Small intestine (tissue), 7 donors: Measurements from ENCODE around the gene TTC7B. TPM values are rescaled to one million over a fixed set of nuclear protein-coding genes. Genes with fewer than 3 reads are reported as not detected.

Experiments used
- DNase-seq, 2 donors: peaks; one replicate each; pipeline versions ENCODE4 v3.0.0 to v3.0.0-alpha.2; 2013
- FAIRE-seq: peaks from 2 replicates; lab custom pipeline; 2012; peaks lifted over from hg19 to GRCh38; lab: Jason Lieb, UNC
- H3K27ac ChIP-seq, 3 donors: one replicate each; pipeline ENCODE4 v1.5.1; 2013; ENCODE audit warnings: low read length in 2 of 3, mild to moderate bottlenecking in 2 of 3, control low read depth in 1 of 3, inconsistent platforms in 1 of 3, low read depth in 1 of 3, moderate library complexity in 1 of 3
- H3K27me3 ChIP-seq, 3 donors: one replicate each; pipeline ENCODE4 v1.6.1; 2013; ENCODE audit warnings: low read length in 3 of 3, inconsistent platforms in 1 of 3; ENCODE audit not compliant: control insufficient read depth in 3 of 3, insufficient read depth in 3 of 3
- H3K36me3 ChIP-seq, 3 donors: one replicate each; pipeline ENCODE4 v1.6.1; 2013; ENCODE audit warnings: low read length in 3 of 3, inconsistent platforms in 1 of 3, low read depth in 1 of 3, mild to moderate bottlenecking in 1 of 3, moderate library complexity in 1 of 3; ENCODE audit not compliant: control insufficient read depth in 3 of 3, insufficient read depth in 2 of 3
- H3K4me1 ChIP-seq, 3 donors: one replicate each; pipeline ENCODE4 v1.6.1; 2013; ENCODE audit warnings: low read length in 2 of 3, inconsistent platforms in 1 of 3, low read depth in 1 of 3, mild to moderate bottlenecking in 1 of 3, moderate library complexity in 1 of 3; ENCODE audit not compliant: control insufficient read depth in 3 of 3, insufficient read depth in 2 of 3
- H3K4me3 ChIP-seq, 3 donors: one replicate each; pipeline ENCODE4 v1.5.1; 2013; ENCODE audit warnings: low read length in 3 of 3, control low read depth in 1 of 3, inconsistent platforms in 1 of 3, low read depth in 1 of 3, mild to moderate bottlenecking in 1 of 3, moderate library complexity in 1 of 3
- H3K9me3 ChIP-seq, 2 donors: one replicate each; pipeline ENCODE4 v1.6.1; 2013; ENCODE audit warnings: low read depth in 1 of 2, low read length in 1 of 2; ENCODE audit not compliant: control insufficient read depth in 2 of 2, insufficient read depth in 1 of 2
- WGBS, 3 donors: extraction: QIAGEN DNeasy Blood & Tissue Kit; methylation state at CpG; one replicate each; pipeline ENCODE4 v1.1.7; 2013; 5-methylcytosine and 5-hydroxymethylcytosine counted together
- polyA plus RNA-seq, 4 donors: library from polyadenylated mRNA; stranded (reverse) in 3 of 4; unstranded in 1 of 4; fragments of 200-250 nt in 3 of 4; fragments of 120-200 nt in 1 of 4; gene quantifications; one replicate each; pipeline versions ENCODE4 v1.2.1 to v1.2.3, GENCODE V29; 2013
- donor health status: healthy with polysubstance abuse.
- donor health status: control.
- donor health status: control.
- donor health status: Bipolar disorder and iron deficiency.
- donor health status: healthy.

TTC7B gene
- polyA plus RNA-seq, 4 donors: 2.9 to 8.8 (median 4.3) TPM

DNA sequence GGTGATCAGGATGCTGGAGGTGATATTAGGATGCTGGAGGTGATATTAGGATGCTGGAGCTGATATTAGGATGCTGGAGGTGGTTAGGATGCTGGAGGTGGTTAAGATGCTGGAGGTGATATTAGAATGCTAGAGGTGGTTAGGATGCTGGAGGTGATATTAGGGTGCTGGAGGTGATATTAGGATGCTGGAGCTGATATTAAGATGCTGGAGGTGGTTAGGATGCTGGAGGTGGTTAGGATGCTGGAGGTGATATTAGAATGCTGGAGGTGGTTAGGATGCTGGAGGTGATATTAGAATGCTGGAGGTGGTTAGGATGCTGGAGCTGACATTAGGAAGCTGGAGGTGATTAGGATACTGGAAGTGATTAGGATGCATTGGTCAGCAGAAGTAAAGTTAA is 318.0 kb downstream of the TTC7B start:
- Histone ChIP-seq H3K9me3 (peaks cover 0 to 3% of the 10 kb centered on the region in 2 donors), H3K36me3 (no peaks in the 10 kb centered on the region), H3K27ac (no peak overlapping the region), H3K4me3 (no peak overlapping the region), H3K27me3 (no peaks in the 10 kb centered on the region), H3K4me1 (peaks cover 0 to 8% (median 0%) of the 10 kb centered on the region in 3 donors)
- FAIRE-seq (no peak), DNase-seq (no peak)

DNA sequence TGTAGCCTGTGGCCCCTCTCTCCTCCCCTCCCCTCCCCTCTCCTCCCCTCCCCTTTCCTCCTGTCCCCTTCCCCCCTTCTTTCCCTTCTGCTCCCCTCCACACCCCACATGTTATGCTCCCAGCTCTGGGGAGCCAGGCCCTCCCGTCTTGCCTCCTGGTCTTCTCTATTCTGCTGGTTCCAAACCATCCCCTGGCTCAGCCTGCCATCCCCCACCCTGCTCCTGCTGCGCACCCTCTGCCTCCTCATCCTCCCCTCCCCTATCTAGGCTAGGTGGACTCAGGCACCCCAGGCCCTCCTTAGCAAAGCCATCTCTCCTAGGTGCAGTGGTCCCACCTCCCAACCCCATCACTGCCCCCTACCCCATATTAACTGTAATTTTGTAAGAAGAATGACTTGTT is 319.9 kb downstream of the TTC7B start:
- no peak for FAIRE-seq
- Histone ChIP-seq H3K27me3 (no peaks in the 10 kb centered on the region), H3K27ac (no peak overlapping the region), H3K36me3 (no peaks in the 10 kb centered on the region), H3K4me3 (no peak overlapping the region), H3K4me1 (peaks cover 0 to 6% (median under 1%) of the 10 kb centered on the region in 3 donors), H3K9me3 (peaks cover 0 to 3% of the 10 kb centered on the region in 2 donors)
- 61 to 72% (median 71%) methylated on average over 2 of the region's 2 CpGs for WGBS, 3 donors
- no peak for DNase-seq

DNA sequence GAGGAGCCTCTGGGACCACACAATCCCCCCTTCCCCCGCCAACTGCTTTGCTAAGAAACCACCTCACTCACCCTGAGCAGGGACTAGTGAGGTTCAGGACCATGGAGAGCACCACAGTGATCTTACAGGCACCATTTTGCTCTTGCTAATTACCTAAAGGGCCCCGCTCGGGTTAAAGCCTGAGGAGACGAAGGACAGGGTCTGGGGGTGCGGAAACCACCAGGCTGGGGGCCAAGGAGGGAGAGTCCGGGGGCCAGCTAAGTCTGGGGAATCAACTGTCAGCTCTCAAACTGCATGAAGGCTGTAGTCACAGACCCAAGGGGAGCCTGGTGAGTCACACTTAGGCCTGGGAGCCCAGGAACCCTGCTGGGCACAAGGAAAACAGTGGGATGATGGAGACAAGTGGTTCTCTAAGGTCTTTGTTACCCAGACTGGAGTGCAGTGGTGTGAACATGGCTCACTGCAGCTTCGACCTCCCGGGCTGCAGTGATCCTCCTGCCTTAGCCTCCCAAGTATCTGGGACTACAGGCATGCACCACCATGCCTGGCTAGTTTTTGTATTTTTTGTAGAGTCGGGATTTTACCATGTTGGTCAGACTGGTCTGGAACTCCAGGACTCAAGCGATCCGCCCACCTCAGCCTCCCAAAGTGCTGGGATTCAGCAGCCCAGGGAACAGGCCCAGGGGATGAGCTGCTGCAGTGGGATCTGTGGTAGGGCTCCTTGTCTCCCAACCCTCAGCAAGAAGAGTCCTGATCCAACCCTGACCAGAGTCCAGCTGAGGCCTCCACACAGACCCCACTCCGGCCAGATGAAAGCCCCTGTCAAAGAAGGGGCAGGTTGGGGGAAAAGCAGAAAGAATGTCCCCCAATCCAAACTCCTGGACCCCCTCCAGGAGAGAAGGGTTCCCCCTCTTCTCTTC is 320.6 kb downstream of the TTC7B start:
- DNase-seq (peak; percentile 59 to 84), FAIRE-seq (no peak)
- no peak overlapping the region for H3K27ac ChIP-seq
- H3K4me3 ChIP-seq: no peak overlapping the region
- H3K36me3 ChIP-seq: no peaks in the 10 kb centered on the region
- H3K4me1 ChIP-seq: peaks cover 0 to 6% (median 3%) of the 10 kb centered on the region in 3 donors
- H3K9me3 ChIP-seq: peaks cover 0 to 3% of the 10 kb centered on the region in 2 donors
- 51 to 56% (median 53%) methylated on average over 12 of the region's 12 CpGs for WGBS, 3 donors
- no peaks in the 10 kb centered on the region for H3K27me3 ChIP-seq

DNA sequence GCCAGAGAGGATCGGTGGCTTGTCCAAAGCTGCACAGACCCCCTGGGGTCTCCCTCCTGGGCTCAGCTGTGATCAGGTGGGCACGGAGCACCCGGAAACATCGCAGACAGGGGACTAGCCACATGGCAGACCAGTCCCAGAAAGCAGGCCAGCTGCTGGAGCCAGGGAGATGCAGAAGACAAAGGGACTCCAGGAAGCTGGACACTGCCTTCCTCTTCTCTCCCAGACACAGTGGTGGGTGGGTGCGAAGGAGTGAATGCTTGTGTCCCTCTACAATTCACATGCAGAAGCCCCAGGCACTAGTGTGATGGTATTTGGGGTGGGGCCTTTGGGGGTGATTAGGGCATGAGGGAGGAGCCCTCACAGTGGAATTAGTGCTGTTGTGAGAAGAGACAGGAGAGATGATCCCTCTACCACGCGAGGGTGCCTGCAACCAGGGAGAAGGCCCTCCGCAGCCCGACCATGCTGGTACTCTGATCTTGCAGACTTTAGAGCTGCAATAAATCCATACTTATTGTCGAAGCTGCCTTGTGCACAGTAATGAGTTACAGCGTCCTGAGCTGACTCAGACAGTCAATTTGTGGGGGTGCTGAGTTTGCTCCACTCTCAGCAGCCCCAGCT is 324.2 kb downstream of the TTC7B start:
- no peaks in the 10 kb centered on the region for H3K36me3 ChIP-seq
- DNase-seq: no peak
- peaks cover 0 to 3% of the 10 kb centered on the region in 2 donors for H3K9me3 ChIP-seq
- H3K4me1 ChIP-seq: peaks cover 0 to 6% (median 3%) of the 10 kb centered on the region in 3 donors
- no peaks in the 10 kb centered on the region for H3K27me3 ChIP-seq
- H3K27ac ChIP-seq: no peak overlapping the region
- no peak for FAIRE-seq
- WGBS, 3 donors: 66 to 76% (median 69%) methylated on average over 11 of the region's 11 CpGs
- H3K4me3 ChIP-seq: no peak overlapping the region

DNA sequence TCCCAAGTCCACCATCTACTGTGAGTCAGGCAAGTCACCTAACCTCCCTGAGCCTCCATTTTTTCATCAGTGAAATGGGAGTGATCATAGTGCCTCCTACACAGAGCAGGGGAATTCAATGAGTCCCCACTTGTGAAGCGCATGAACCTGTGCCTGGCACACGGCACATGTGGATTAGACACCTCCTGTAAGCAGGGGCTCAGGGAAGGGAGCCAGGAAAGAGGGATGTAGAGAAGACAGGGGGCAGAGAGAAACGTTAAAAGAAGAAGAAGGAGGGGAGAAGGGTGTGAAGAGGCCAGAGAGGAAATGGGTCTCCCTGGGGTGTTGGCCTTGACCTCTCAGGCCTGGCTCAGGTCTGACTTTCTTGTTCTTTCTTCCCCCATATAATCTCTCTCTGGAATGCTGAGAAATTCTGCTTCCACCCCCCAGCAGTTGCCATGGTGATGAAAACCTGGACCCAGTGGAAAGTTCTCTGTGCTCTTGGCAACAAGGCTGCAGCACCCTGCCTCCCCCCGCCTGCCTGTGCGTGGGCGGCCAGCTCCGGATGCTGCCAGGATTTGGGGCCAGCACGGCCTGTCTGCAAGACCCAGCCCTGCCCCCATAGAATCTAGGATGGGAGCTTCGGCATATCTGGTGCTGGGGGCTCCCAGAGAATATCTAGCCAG is 324.9 kb downstream of the TTC7B start:
- H3K4me1 ChIP-seq: peaks cover 0 to 6% (median 3%) of the 10 kb centered on the region in 3 donors
- WGBS, 3 donors: 57 to 70% (median 69%) methylated on average over 9 of the region's 9 CpGs
- no peak overlapping the region for H3K27ac ChIP-seq
- no peak overlapping the region for H3K4me3 ChIP-seq
- DNase-seq (peak in 1 of 2 donors; percentile 27), FAIRE-seq (no peak)
- H3K36me3 ChIP-seq: no peaks in the 10 kb centered on the region
- no peaks in the 10 kb centered on the region for H3K27me3 ChIP-seq
- H3K9me3 ChIP-seq: peaks cover 0 to 3% of the 10 kb centered on the region in 2 donors

DNA sequence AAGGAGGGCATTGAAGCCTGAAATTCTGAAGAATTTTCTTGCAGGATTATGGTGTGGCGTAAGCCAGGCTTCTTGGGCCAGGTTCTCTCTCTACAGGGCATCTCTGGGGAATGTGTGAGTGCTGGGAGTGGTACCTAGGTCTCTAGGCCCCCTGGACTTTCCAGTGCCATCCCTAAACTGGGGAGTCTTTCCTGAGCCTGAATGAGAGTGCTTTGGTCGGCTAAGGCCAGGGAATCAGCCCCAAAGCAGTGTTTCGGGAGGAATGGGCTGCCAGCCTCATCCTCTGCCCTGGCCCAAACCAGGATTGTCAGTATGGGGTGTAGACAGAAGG is 325.5 kb downstream of the TTC7B start:
- Histone ChIP-seq H3K4me3 (no peak overlapping the region), H3K4me1 (peaks cover 0 to 6% (median 3%) of the 10 kb centered on the region in 3 donors), H3K9me3 (peaks cover 0 to 3% of the 10 kb centered on the region in 2 donors), H3K27ac (no peak overlapping the region), H3K27me3 (no peaks in the 10 kb centered on the region), H3K36me3 (no peaks in the 10 kb centered on the region)
- no peak for DNase-seq
- FAIRE-seq: no peak
- 75 to 86% (median 82%) methylated on average over 3 of the region's 3 CpGs for WGBS, 3 donors

DNA sequence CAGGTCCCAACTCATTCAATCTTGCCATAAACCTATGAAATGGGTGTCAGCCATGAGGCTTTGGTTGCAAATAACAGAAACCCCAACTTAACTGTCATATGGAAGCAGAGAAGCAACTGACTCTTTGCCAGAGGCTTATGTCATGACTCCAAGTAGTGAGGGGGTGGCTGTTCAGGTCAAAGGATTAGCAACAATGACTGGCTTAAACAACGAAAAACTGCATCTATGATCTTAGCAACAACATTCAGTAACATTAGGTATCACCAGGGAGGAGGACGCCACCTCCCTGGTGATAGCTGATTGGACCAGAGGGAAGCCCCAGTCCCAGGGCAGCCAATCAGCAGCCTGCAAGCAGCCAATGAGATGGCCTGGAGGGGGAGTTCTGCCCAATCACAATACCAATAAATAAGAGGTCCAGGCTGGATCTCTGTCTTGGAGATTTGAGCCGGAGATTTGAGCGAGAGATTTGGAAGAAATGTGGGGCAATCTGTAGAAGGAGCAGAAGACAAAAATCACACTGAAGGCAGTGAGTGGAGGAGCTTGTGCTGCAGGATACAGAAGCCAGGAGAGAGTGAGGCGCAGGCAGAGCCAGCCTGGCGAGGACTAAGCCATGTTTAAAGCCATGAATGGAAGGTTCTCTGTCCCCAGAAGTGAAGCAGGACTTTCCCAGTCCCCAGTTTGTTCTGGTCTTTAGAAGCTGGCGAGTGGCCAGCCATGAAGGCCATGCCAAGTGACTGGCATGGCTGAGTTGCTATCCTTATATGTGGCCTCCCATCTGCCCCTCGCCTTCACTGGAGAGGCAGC is 326.1 kb downstream of the TTC7B start:
- no peak overlapping the region for H3K4me3 ChIP-seq
- H3K36me3 ChIP-seq: no peaks in the 10 kb centered on the region
- H3K9me3 ChIP-seq: no peaks in the 10 kb centered on the region
- no peak overlapping the region for H3K27ac ChIP-seq
- FAIRE-seq (no peak), DNase-seq (no peak)
- 89 to 91% (median 90%) methylated on average over 8 of the region's 8 CpGs for WGBS, 3 donors
- peaks cover 0 to 6% (median 3%) of the 10 kb centered on the region in 3 donors for H3K4me1 ChIP-seq
- no peaks in the 10 kb centered on the region for H3K27me3 ChIP-seq

DNA sequence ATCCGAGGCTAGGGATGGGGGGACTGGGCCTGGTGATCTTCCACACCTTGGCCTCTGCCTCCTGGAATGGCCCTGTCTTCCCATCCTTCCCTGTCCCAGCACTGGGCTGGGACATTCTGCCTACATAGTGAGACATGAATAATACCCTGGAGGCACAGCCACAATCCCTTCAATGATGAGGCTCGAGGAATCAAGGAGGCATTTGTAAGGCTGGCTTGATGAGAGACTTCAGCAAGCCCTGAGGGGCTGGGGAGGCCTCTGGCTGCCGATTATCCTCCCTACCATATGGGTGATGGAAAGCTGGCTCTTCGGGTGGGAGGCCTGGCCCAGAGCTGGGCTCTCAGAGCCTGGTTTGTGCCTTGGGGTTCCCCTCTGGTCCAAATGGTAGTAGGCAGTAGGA is 326.9 kb downstream of the TTC7B start:
- H3K27ac ChIP-seq: no peak overlapping the region
- peaks cover 0 to 6% (median 3%) of the 10 kb centered on the region in 3 donors for H3K4me1 ChIP-seq
- DNase-seq: no peak
- no peak overlapping the region for H3K4me3 ChIP-seq
- no peak for FAIRE-seq
- no peaks in the 10 kb centered on the region for H3K27me3 ChIP-seq
- WGBS, 3 donors: 83 to 92% (median 90%) methylated on average over 4 of the region's 4 CpGs
- H3K36me3 ChIP-seq: no peaks in the 10 kb centered on the region
- H3K9me3 ChIP-seq: no peaks in the 10 kb centered on the region
